HG02840 (cell line): Measurements from ENCODE around the gene PROB1.
"Not testable (repeated sequence)": the region's sequence is repeated elsewhere in the genome, so short reads cannot be mapped to it uniquely, and the experiment has no call there.

ENCODE experiments used
- ATAC-seq: cut with Tn5 transposase; IDR thresholded peaks from one replicate; pipeline ENCODE4 v1.9.1; 2021; ENCODE audit warnings: mild to moderate bottlenecking, moderate library complexity, moderate number of reproducible peaks; ENCODE audit not compliant: unreplicated experiment, low FRiP score

Gene PROB1

GRCh38 chr5:139394654-139395566 is at the start of gene PROB1:
TSS of gene PROB1 (minus strand) at chr5:139395104. CDS start at chr5:139395081, 23 bp downstream.
- ATAC-seq, result no peak

- ATAC-seq, result no peak
These were observed 49.0 kb upstream of the PROB1 start for GRCh38 chr5:139443831-139444453.

DNA sequence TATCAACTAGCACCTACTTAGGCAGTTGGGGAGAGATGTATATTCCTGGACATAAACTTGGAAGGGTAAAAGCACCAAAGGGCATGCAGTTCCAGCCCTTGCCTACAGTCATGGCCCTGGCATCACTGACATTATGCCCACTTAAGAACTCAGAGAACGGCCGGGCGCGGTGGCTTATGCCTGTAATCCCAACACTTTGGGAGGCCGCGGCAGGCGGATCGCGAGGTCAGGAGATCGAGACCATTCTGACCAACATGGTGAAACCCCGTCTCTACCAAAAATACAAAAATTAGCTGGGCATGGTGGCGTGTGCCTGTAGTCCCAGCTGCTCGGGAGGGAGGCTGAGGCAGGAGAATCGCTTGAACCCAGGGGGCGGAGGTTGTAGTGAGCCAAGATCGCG is 45.5 kb upstream of the PROB1 start:
- not testable (repeated sequence) for ATAC-seq

GRCh38 chr5:139439013-139439903 is 44.4 kb upstream of the PROB1 start, which contains the start of gene DNAJC18:
TSS of gene DNAJC18 (minus strand) at chr5:139439525. CDS start at chr5:139439445, 80 bp downstream.
- peak; percentile 90 for ATAC-seq

DNA sequence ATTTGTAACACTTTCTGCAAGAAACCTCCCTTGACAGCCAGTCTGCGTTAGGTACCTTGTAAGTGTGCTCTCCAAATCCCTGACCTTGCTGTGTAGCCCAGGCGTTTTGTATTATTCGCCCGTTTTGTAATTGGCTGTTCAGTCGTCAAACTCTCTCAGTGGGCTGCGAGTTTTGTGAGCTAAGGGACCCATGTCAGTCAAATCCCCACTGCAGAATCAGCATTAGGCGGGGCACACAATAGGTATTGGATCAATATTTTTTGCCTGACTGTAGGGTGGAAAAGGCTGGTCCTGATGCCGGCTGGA is 43.8 kb upstream of the PROB1 start:
- no peak for ATAC-seq

DNA sequence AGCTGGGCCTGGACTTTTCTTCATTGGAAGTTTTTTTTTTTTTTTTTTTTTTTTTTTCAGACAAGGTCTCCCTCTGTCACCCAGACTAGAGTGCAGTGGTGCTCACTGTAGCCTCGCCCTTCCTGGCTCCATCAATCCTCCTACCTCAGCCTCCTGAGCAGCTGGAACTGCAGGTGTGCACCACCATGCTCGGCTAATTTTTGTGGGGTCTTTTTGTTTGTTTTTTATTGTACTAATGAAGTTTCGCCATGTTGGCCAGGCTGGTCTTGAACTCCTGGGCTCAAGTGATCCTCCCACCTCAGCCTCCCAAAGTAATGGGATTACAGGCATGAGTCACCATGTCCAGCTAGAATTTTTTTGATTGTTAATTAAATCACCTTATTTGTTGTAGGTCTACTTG is 40.8 kb upstream of the PROB1 start:
- no peak for ATAC-seq

GRCh38 chr5:139431706-139432105 is 36.8 kb upstream of the PROB1 start:
- no peak for ATAC-seq

- no peak for ATAC-seq
These were observed 35.1 kb upstream of the PROB1 start for GRCh38 chr5:139430015-139430414.

DNA sequence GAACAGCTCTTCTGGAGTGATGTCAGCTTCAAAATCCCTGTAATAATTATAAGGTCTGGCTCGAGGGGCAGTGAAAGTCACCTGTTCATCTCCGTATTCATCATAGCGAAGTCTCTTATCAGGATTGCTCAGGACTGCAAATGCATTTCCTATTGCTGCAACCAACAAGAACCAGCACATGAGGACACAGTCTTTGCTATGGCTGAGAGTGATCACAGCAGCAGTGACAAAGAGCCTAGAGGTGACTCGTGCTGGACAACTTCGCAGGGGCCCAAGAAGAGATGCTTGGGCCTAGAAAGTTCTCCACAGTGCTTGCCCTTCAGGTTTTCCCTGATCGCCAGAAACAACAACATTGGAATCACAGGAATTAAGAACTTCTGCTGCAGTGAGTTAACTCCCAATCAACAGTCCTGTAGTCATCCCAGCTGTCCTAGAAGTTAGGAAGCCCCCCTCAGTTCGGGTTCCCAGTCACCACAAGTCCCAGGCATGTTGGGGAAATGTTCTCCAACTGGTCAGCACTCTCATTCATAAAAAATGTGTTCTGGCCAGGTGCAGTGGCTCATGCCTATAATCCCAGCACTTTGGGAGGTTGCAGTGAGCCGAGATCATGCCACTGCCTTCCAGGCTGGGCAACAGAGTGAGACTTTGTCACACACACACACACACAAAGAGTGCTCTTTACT is 31.4 kb upstream of the PROB1 start:
- no peak for ATAC-seq

DNA sequence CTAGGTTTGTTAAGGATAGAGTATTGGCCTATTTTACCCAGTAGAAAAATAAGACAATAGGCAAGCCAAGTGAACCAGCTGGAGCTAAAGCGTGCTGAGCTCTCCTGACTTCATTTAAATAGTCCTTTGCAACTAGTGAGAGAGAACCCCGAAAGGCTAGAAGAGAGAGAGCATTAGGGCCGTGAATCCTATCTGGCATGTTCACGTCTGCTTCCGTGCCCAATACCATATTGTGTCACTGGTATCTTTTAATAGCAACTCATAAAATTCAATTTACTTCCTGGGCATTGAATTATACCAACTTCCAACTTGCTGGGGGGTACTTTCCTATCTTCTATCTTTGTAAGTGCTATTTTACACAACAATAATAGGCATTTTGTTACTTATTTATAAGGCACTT is 30.6 kb upstream of the PROB1 start:
- ATAC-seq, result no peak

DNA sequence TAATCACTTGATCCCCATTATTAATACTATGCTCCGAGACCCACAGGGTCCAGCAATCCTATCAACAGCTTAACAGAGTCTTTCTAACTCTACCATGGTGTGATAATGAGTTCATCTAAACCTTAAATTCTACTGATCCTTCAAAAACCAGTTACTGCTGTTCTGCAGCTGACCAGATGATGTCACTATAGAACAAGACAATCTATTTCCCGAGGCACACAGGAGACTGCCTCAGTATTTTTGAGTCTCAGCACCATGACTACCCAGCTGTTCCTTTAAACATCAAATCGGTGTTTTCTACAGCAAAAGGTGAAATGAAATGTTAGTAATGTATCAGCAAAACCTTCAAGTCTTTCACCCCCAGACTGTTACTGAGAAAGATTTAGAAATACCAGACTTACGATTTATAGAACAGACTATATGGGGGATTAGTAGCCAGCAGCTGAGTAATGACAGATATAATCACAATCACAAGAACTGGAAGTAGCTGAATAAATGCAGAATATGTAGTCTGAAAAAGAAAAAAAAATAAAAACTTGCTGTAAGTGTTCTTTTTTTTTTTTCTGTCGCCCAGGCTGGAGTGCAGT is 27.5 kb upstream of the PROB1 start:
- ATAC-seq, result no peak

DNA sequence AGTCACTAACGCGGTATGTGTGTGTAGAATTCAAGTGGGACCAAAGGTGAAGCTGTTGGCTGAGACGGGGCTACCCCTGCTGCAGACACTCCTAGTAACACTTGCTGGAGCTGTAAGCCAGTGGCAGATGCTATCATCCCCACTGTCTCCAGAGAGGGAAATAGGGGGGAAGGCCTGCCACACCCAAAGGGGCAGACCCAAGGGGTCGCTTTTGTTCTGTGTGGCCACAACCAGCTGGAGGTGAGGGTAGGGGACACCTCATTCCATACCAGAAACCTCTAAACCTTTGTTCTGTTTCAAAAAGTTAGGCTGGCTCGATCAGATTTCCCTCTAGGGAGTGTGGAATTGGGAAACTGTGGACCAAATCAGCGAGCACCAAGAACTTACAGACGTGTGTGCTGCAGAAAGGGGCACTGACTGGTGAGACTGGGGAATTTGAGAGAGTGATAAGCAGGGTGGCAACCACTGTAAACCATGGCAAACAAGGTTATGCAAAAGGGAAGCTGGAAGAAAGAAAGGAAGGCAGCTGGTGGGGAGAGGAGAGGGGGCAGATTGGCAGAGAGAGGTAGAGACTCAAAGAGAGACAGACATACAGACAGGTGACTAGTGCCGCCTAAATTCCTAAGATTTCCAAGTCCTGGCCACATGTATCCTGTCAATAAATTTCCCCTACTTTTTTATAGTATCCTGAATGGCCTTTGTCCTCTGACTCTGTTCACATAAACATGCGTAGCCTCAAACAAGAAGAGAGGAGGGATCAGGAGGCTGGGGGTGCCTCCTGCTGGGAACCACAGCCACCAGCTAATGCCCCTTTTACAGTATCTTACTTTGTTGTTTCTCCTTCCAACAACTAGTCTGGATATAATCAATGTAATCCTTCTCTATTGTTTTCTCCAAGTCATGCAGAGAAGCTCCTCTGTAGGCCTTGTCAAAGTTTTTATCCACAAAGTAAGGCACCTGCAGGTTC is 24.6 kb upstream of the PROB1 start:
- no peak for ATAC-seq

DNA sequence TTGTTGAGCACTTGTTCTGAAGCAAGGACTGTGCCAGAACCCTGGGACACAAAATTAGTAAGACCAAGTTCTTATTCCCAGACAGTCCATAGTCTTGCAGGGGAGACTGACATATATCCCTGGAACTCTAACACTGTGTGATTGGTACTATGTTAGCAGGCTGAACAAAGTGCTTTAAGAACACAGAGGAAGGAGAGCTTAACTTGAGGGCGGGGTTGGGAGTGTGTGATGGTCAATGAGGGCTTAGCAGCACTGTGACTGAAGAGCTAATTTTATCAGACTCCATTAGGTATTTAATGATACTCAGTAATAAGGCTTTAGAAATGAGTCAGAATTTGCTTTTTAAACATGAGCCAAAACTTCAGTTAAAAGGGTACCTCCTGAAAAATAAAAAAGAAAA is 23.9 kb upstream of the PROB1 start:
- no peak for ATAC-seq

DNA sequence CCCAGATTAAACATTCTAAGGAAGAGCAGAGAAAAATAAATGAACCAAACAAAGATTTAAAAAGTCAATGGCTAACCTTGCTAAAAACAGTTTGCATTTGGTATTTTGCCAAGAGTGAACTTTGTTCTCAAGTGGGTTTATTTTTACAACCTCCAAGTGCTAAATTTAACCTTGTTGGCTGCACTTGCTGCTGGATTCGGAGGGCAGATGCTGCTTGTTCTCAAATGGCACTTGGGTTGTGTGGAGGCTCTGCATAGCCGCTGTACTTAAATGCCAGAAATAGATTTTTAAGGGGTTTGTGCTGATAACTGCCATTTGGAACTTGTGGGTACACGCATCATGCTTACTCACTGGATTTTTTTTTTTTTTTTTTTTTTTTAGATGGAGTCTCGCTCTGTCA is 22.3 kb upstream of the PROB1 start:
- ATAC-seq, result no peak

DNA sequence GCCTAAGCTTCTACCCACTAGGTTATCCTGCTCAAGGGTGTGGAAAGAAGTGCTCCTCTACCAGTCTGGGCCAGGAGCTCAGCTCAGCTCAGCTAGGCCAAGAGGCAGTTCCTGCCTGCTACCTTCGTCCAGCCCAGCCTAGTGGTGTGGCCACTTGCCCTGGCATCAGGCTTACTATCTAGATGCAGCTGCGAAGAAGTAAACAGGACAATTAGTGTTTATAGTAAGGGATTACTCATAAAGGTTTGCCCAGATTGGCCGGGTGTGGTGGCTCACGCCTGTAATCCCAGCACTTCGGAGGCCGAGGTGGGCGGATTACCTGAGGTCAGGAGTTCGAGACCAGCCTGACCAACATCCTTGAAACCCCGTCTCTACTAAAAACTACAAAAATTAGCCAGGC is 21.7 kb upstream of the PROB1 start:
- ATAC-seq, result no peak

DNA sequence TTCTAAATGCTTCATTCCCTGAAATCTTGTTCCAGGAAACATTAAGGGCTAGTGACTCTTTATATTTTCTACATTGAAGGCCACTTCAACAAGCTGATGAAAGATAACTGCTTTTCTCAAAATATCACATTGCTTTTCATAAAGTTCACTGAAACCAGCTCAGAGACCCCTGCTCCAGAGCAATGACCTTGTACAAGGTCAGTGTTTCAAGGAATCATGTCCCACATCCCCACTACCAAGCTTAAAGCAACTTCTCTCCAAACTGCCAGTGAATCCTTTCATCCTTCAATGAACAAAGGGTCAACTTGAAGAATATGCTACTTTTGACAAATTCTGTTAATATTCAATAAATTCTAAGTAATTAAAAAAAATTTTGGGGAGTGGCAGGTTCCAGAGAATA is 21.0 kb upstream of the PROB1 start:
- ATAC-seq, result no peak

GRCh38 chr5:139415221-139415861 is 20.4 kb upstream of the PROB1 start:
- ATAC-seq, result no peak

DNA sequence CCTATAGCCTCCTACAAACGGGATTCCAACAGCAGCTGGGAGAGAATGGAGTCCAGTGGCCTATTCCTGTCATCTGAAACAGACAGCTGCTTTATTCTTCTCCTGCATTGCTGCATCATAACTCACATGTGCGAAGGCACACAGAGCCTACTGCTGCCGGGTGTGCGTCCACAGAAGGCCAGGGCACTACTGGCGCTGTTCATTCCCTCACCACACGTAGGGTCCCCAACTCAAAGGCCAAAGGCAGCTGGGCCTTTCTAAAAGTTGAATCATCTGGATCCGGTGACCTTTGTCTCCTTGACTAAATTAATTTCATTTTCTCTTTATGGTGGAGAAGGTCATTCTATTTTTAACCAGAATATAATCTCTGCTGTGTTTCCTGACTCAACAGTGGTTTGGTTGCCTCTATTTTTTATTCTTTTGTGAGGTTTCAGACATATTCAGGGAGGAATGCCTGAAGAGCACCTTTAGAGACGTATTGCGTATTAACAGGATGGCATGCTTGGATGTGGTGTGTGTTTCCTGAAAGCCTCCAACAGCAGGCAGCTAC is 19.8 kb upstream of the PROB1 start:
- no peak for ATAC-seq
